Measurements from ENCODE around the gene ECPAS.
"Not testable (repeated sequence)": the region's sequence is repeated elsewhere in the genome, so short reads cannot be mapped to it uniquely, and the experiment has no call there.

The ECPAS gene

GRCh38 chr9:111455638-111456037 lies 28.5 kb downstream of the ECPAS start:
- Histone ChIP-seq H3K4me3 (no peak overlapping the region), H3K4me2 (no peak overlapping the region), H3K27me3 (no peaks in the 10 kb centered on the region), H4K20me1 (peaks cover 34 to 100% (median 93%) of the 10 kb centered on the region in 11 experiments; a peak in 19 of 22 replicates), H3K36me3 (peaks cover 19 to 55% (median 36%) of the 10 kb centered on the region in 11 experiments; a peak in 21 of 22 replicates), H3K4me1 (0 out of 20 replicates have a peak, but pooled peaks cover 0 to 7% (median 0%) of the 10 kb centered on the region in 10 experiments), H3K27ac (no peak overlapping the region), H3K9ac (no peak overlapping the region), H3K9me3 (replicated peaks in 1 of 11) (peaks cover under 1 to 28% (median 15%) of the 10 kb centered on the region in 11 experiments; a peak in 20 of 22 replicates)
- no peak for TF ChIP-seq Cebpa-rat (IDR thresholded peaks at IDR 0.05)

GRCh38 chr9:111454751-111455150 lies 29.4 kb downstream of the ECPAS start:
- Histone ChIP-seq H3K27ac (no peak overlapping the region), H4K20me1 (peaks cover 39 to 100% (median 94%) of the 10 kb centered on the region in 11 experiments; a peak in 20 of 22 replicates), H3K4me1 (0 out of 20 replicates have a peak, but pooled peaks cover 0 to 7% (median 0%) of the 10 kb centered on the region in 10 experiments), H3K9ac (no peak overlapping the region), H3K9me3 (replicated peaks in 1 of 11) (peaks cover 0 to 27% (median 12%) of the 10 kb centered on the region in 11 experiments; a peak in 13 of 22 replicates), H3K27me3 (no peaks in the 10 kb centered on the region), H3K4me2 (no peak overlapping the region), H3K4me3 (no peak overlapping the region), H3K36me3 (peaks cover 28 to 63% (median 44%) of the 10 kb centered on the region in 11 experiments)
- TF ChIP-seq Cebpa-rat (IDR thresholded peaks at IDR 0.05), result no peak

DNA sequence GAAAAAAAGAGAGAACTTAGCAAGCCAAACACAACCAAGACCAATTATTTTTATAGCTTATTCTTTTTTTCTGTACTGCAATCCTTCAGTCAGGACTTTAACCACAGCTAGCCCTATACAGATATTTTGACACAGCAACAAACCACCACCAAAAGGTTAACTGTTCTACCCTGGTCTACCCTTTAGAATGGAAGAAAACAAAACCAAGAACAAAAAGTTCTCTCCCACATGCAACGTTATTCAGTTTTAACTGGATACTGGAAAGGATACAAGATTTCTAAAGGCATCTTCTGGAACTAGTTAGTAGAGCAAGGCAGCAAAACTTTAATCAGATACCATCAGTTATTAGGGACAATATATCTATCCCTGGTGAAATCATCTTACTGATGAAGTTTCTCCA lies 32.6 kb downstream of the ECPAS start:
- H3K9me3 ChIP-seq (replicated peaks in 1 of 11), result peaks cover 0 to 18% (median 7%) of the 10 kb centered on the region in 11 experiments; a peak in 9 of 22 replicates
- H3K4me2 ChIP-seq, result no peak overlapping the region
- H3K27ac ChIP-seq, result no peak overlapping the region
- no peak overlapping the region for H3K9ac ChIP-seq
- TF ChIP-seq Cebpa-rat (IDR thresholded peaks at IDR 0.05), result no peak
- H3K36me3 ChIP-seq, result peaks cover 49 to 82% (median 66%) of the 10 kb centered on the region in 11 experiments
- peaks cover 33 to 88% (median 65%) of the 10 kb centered on the region in 11 experiments; a peak in 19 of 22 replicates for H4K20me1 ChIP-seq
- no peaks in the 10 kb centered on the region for H3K27me3 ChIP-seq
- 0 out of 20 replicates have a peak, but pooled peaks cover 0 to 3% (median 0%) of the 10 kb centered on the region in 10 experiments for H3K4me1 ChIP-seq
- no peak overlapping the region for H3K4me3 ChIP-seq

DNA sequence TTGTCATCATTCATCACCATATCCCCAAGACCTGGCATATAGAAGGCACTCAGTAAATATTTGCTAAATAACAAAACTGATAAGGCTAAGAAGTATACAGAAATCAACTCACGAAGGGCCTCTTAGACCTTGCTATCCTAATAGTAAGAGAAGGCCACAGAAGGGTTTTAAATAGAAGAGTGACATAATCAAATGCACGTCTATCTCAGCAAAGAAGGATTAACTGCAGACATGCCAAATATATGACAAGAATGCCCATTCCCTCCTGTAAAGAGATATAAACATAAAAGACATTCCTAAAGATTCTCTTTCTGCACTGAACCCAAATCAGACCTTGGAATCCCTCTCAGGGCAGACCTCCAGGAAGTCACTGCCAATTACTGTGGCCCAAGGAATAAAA lies 34.1 kb downstream of the ECPAS start:
- TF ChIP-seq Cebpa-rat (IDR thresholded peaks at IDR 0.05), result no peak
- H3K4me3 ChIP-seq, result no peak overlapping the region
- H3K36me3 ChIP-seq, result peaks cover 54 to 83% (median 72%) of the 10 kb centered on the region in 11 experiments
- no peaks in the 10 kb centered on the region for H3K27me3 ChIP-seq
- no peak overlapping the region for H3K9ac ChIP-seq
- peaks cover 0 to 10% (median under 1%) of the 10 kb centered on the region in 11 experiments; a peak in 8 of 22 replicates for H3K9me3 ChIP-seq (replicated peaks in 1 of 11)
- H4K20me1 ChIP-seq, result peaks cover 28 to 78% (median 51%) of the 10 kb centered on the region in 11 experiments; a peak in 19 of 22 replicates
- H3K4me1 ChIP-seq, result no peaks in the 10 kb centered on the region
- no peak overlapping the region for H3K27ac ChIP-seq
- no peak overlapping the region for H3K4me2 ChIP-seq

DNA sequence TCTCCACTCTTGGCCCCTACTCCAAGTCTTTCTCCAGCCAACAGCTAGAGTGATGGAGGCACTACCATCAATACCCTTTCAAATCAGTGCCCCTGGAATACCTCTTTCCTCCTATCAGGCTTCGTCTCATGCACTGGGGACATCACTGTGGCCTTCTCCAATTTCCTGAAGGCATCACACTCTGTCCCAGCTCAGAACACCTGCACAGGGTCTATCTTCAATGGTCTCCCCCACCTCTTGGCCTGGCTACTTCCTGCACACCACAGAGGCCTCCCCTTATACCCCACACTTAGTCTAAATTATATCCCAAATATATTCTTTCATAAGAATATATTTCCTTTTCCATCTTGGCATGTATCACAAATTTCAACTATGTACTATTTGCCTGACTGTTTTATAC lies 34.5 kb downstream of the ECPAS start:
- no peak for TF ChIP-seq Cebpa-rat (IDR thresholded peaks at IDR 0.05)
- Histone ChIP-seq H3K4me2 (no peak overlapping the region), H3K27me3 (no peaks in the 10 kb centered on the region), H4K20me1 (peaks cover 24 to 78% (median 47%) of the 10 kb centered on the region in 11 experiments; a peak in 19 of 22 replicates), H3K27ac (no peak overlapping the region), H3K4me3 (no peak overlapping the region), H3K9ac (no peak overlapping the region), H3K4me1 (no peaks in the 10 kb centered on the region), H3K9me3 (replicated peaks in 1 of 11) (peaks cover 0 to 9% (median 0%) of the 10 kb centered on the region in 11 experiments; a peak in 5 of 22 replicates), H3K36me3 (peaks cover 58 to 86% (median 72%) of the 10 kb centered on the region in 11 experiments)

DNA sequence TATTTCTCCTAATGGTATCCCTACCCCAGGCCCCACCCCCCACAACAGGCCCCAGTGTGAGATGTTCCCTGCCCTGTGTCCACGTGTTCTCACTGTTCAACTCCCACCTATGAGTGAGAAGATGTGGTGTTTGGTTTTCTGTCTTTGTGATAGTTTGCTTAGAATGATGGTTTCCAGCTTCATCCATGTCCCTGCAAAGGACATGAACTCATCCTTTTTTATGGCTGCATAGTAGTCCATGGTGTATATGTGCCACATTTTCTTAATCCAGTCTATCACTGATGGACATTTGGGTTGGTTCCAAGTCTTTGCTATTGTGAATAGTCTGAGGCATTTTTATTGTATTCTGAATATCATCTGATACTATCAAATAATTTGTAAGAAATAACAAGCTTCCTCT lies 38.4 kb downstream of the ECPAS start:
- H3K9ac ChIP-seq; H3K27ac ChIP-seq; H3K4me2 ChIP-seq; H3K4me1 ChIP-seq; H3K4me3 ChIP-seq; H3K9me3 ChIP-seq (replicated peaks in 1 of 11); H3K27me3 ChIP-seq: not testable (repeated sequence)
- peaks cover 82 to 98% (median 88%) of the 10 kb centered on the region in 11 experiments for H3K36me3 ChIP-seq
- peaks cover 7 to 51% (median 19%) of the 10 kb centered on the region in 11 experiments; a peak in 18 of 22 replicates for H4K20me1 ChIP-seq

DNA sequence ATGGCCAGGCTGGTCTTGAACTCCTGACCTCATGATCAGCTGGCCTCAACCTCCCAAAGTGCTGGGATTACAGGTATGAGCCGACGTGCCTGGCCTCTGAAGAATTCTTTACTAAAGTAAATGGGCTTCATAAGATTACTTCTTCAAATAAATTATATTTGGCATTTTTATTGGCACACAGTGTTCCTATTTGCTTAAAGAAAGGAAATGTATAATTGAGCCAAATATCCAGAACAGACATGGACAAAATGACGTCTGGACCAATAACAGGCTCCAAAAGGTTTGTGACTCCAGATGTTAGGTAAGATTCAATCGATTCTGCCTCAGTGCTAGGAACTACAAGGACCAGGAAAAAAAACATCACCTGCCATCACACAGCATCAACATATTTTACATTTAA lies 40.7 kb downstream of the ECPAS start:
- H3K9me3 ChIP-seq (replicated peaks in 1 of 11), result peaks cover 0 to 9% (median 0%) of the 10 kb centered on the region in 11 experiments; a peak in 1 of 22 replicates
- no peak overlapping the region for H3K27ac ChIP-seq
- H3K4me2 ChIP-seq, result no peak overlapping the region
- TF ChIP-seq Cebpa-rat (IDR thresholded peaks at IDR 0.05), result no peak
- H3K36me3 ChIP-seq, result peaks cover 87 to 100% (median 92%) of the 10 kb centered on the region in 11 experiments
- no peaks in the 10 kb centered on the region for H3K27me3 ChIP-seq
- H3K4me1 ChIP-seq, result 0 out of 20 replicates have a peak, but pooled peaks cover 0 to 10% (median 0%) of the 10 kb centered on the region in 10 experiments
- H4K20me1 ChIP-seq, result peaks cover 0 to 30% (median 3%) of the 10 kb centered on the region in 11 experiments; a peak in 8 of 22 replicates
- H3K9ac ChIP-seq, result no peak overlapping the region
- no peak overlapping the region for H3K4me3 ChIP-seq

- Histone ChIP-seq H4K20me1 (peaks cover 0 to 20% (median 6%) of the 10 kb centered on the region in 11 experiments; a peak in 7 of 22 replicates), H3K27me3 (no peaks in the 10 kb centered on the region), H3K4me1 (0 out of 20 replicates have a peak, but pooled peaks cover 0 to 10% (median 0%) of the 10 kb centered on the region in 10 experiments), H3K9ac (no peak overlapping the region), H3K36me3 (peaks cover 91 to 100% (median 96%) of the 10 kb centered on the region in 11 experiments), H3K27ac (no peak overlapping the region), H3K4me2 (no peak overlapping the region), H3K9me3 (replicated peaks in 1 of 11) (peaks cover 0 to 9% (median 0%) of the 10 kb centered on the region in 11 experiments; a peak in 1 of 22 replicates), H3K4me3 (no peak overlapping the region)
- TF ChIP-seq Cebpa-rat (IDR thresholded peaks at IDR 0.05), result no peak
Observed at GRCh38 chr9:111442360-111443027, 41.7 kb downstream of the ECPAS start.

GRCh38 chr9:111440226-111440625 lies 44.0 kb downstream of the ECPAS start:
- TF ChIP-seq Cebpa-rat (IDR thresholded peaks at IDR 0.05), result no peak
- H3K9me3 ChIP-seq (replicated peaks in 1 of 11), result no peaks in the 10 kb centered on the region
- no peaks in the 10 kb centered on the region for H3K27me3 ChIP-seq
- no peak overlapping the region for H3K4me2 ChIP-seq
- peaks cover 0 to 17% (median 6%) of the 10 kb centered on the region in 11 experiments; a peak in 7 of 22 replicates for H4K20me1 ChIP-seq
- 0 out of 20 replicates have a peak, but pooled peaks cover 0 to 10% (median 0%) of the 10 kb centered on the region in 10 experiments for H3K4me1 ChIP-seq
- H3K27ac ChIP-seq, result no peak overlapping the region
- H3K36me3 ChIP-seq, result peaks cover 95 to 100% (median 97%) of the 10 kb centered on the region in 11 experiments
- H3K9ac ChIP-seq, result no peak overlapping the region
- no peak overlapping the region for H3K4me3 ChIP-seq

Data from BLaER1 treated with 17β-estradiol and CSF1 and Interleukin-3, amounts not matched to agents 10 nM and 100 nM (cell line).